Keratinocyte (primary cell): ENCODE results near the gene SPOCK1. TPM values are rescaled to one million over a fixed set of nuclear protein-coding genes. Genes with fewer than 3 reads are reported as not detected.

Experiments used
- DNase-seq: peaks from one replicate; pipeline ENCODE4 v3.0.0-alpha.2; 2011; ENCODE audit warnings: low read depth, missing footprints, low spot score
- FAIRE-seq: peaks from 2 replicates; lab custom pipeline; 2011; peaks lifted over from hg19 to GRCh38; lab: Jason Lieb, UNC
- H2AFZ ChIP-seq: 2 replicates; pipeline ENCODE4 v1.6.0; 2012; ENCODE audit warnings: low read length, control low read depth, inconsistent platforms; ENCODE audit not compliant: control insufficient read depth
- H3K27ac ChIP-seq: 2 replicates; pipeline ENCODE4 v1.5.1; 2011; ENCODE audit warnings: low read length; ENCODE audit not compliant: control insufficient read depth, insufficient read depth
- H3K27me3 ChIP-seq: 3 replicates; pipeline ENCODE4 v1.6.0; 2011; ENCODE audit warnings: low read length; ENCODE audit not compliant: control insufficient read depth, insufficient read depth; ENCODE audit errors: extremely low read depth
- H3K36me3 ChIP-seq, 2 experiments: 2 replicates in 1 of 2; 3 replicates in 1 of 2; pipeline ENCODE4 v1.5.1; 2011; ENCODE audit warnings: low read length in 2 of 2, mild to moderate bottlenecking in 1 of 2; ENCODE audit not compliant: control insufficient read depth in 2 of 2, insufficient read depth in 2 of 2; ENCODE audit errors: extremely low read depth in 1 of 2
- H3K4me1 ChIP-seq: 3 replicates; pipeline ENCODE4 v1.5.1; 2011; ENCODE audit warnings: low read length; ENCODE audit not compliant: control insufficient read depth, insufficient read depth; ENCODE audit errors: extremely low read depth
- H3K4me2 ChIP-seq: 3 replicates; pipeline ENCODE4 v1.6.0; 2011; ENCODE audit warnings: low read depth, low read length; ENCODE audit not compliant: control insufficient read depth, insufficient read depth; ENCODE audit errors: extremely low read depth
- H3K4me3 ChIP-seq, 3 experiments: fragments of 200-600 bp in 1 of 3; sonication (generic) in 1 of 3; 2 replicates in 2 of 3; 3 replicates in 1 of 3; pipeline ENCODE4 v1.5.1; 2011 to 2016; ENCODE audit warnings: low read length in 3 of 3, mild to moderate bottlenecking in 3 of 3, control low read depth in 2 of 3, inconsistent platforms in 1 of 3, low read depth in 1 of 3, mixed read lengths in 1 of 3, mixed run types in 1 of 3, moderate library complexity in 1 of 3; ENCODE audit not compliant: control insufficient read depth in 2 of 3, insufficient read depth in 2 of 3; ENCODE audit errors: extremely low read depth in 1 of 3
- H3K79me2 ChIP-seq: 2 replicates; pipeline ENCODE4 v1.6.0; 2012; ENCODE audit warnings: low read length; ENCODE audit not compliant: control insufficient read depth, insufficient read depth
- H3K9ac ChIP-seq: 3 replicates; pipeline ENCODE4 v1.6.0; 2011; ENCODE audit warnings: low read length; ENCODE audit not compliant: control insufficient read depth, insufficient read depth; ENCODE audit errors: extremely low read depth
- H3K9me1 ChIP-seq: 3 replicates; pipeline ENCODE4 v1.6.0; 2011; ENCODE audit warnings: low read length; ENCODE audit not compliant: control insufficient read depth, insufficient read depth; ENCODE audit errors: extremely low read depth
- H3K9me3 ChIP-seq: 2 replicates; pipeline ENCODE4 v1.5.1; 2012; ENCODE audit warnings: low read depth, low read length; ENCODE audit not compliant: control insufficient read depth
- H4K20me1 ChIP-seq: 3 replicates; pipeline ENCODE4 v1.6.0; 2011; ENCODE audit warnings: low read length; ENCODE audit not compliant: control insufficient read depth, insufficient read depth; ENCODE audit errors: extremely low read depth
- CTCF ChIP-seq, 3 experiments: IDR thresholded peaks in 1 of 3; conservative IDR thresholded peaks in 1 of 3; optimal IDR thresholded peaks in 1 of 3; 2 replicates in 2 of 3; 3 replicates in 1 of 3; pipeline versions ENCODE3 to v1.5.1; 2011; ENCODE audit warnings: low read length in 3 of 3, mild to moderate bottlenecking in 3 of 3, moderate library complexity in 2 of 3, control low read depth in 1 of 3, inconsistent platforms in 1 of 3; ENCODE audit not compliant: insufficient read depth in 2 of 3; ENCODE audit errors: extremely low read depth in 1 of 3
- EZH2 ChIP-seq: IDR thresholded peaks from one replicate; pipeline ENCODE4 v1.6.1; 2012; ENCODE audit warnings: inconsistent platforms, mild to moderate bottlenecking, low read length, moderate library complexity
- dilution Hi-C: fragments of 300-500 bp; cut with MboI; formaldehyde crosslinking; loops from one replicate; pipeline ENCODE4 v1.7.0; 2020; ENCODE audit warnings: low sequenced_read_pairs; ENCODE audit not compliant: extremely low pct_ligation_motif_present
- polyA plus RNA-seq, 5 experiments: library from polyadenylated mRNA; depleted of rRNA in 3 of 5; stranded (reverse) in 3 of 5; stranded (forward) in 1 of 5; unstranded in 1 of 5; fragments of >200 nt; gene quantifications; 1 replicate in 1 of 5; 2 replicates in 3 of 5; 3 replicates in 1 of 5; pipeline versions ENCODE4 v1.2.1 to v1.2.3, GENCODE V29; 2011 to 2012; ENCODE audit warnings: missing spikeins in 2 of 5, low read depth in 1 of 5, low replicate concordance in 1 of 5

The SPOCK1 gene
- polyA plus RNA-seq, 1 donor (not counting 4 experiments of a cell fraction or from before 2014, with no cell fraction given): 5.5 TPM

GRCh38 chr5:137032929-137033328 lies 466.2 kb downstream of the SPOCK1 start:
- Histone ChIP-seq H3K27me3 (no peaks in the 10 kb centered on the region), H3K4me2 (no peak overlapping the region), H3K4me3 (no peak overlapping the region), H2AFZ (no peak overlapping the region), H3K4me1 (no peaks in the 10 kb centered on the region), H4K20me1 (no peaks in the 10 kb centered on the region), H3K79me2 (no peaks in the 10 kb centered on the region), H3K9me1 (no peaks in the 10 kb centered on the region), H3K27ac (no peak overlapping the region), H3K9me3 (no peaks in the 10 kb centered on the region), H3K36me3 (no peaks in the 10 kb centered on the region), H3K9ac (no peak overlapping the region)
- no peak for FAIRE-seq
- dilution Hi-C loops: no loop called here
- DNase-seq: no peak
- no peak for TF ChIP-seq CTCF (optimal IDR thresholded peaks at IDR 0.05 in 1 of 3, IDR thresholded peaks at IDR 0.05 in 1 of 3, conservative IDR thresholded peaks at IDR 0.05 in 1 of 3; ENCODE audit: extremely low read depth in 1 of 3, insufficient read depth in 2 of 3, low read length in 3 of 3)
- no peak for TF ChIP-seq EZH2

GRCh38 chr5:137027758-137028157 lies 471.4 kb downstream of the SPOCK1 start:
- Histone ChIP-seq H3K27me3 (no peaks in the 10 kb centered on the region), H3K27ac (no peak overlapping the region), H3K9me3 (no peaks in the 10 kb centered on the region), H3K9ac (no peak overlapping the region), H3K4me1 (no peaks in the 10 kb centered on the region), H3K9me1 (no peaks in the 10 kb centered on the region), H3K4me2 (no peak overlapping the region), H3K4me3 (no peak overlapping the region), H2AFZ (no peak overlapping the region), H3K36me3 (no peaks in the 10 kb centered on the region), H4K20me1 (no peaks in the 10 kb centered on the region), H3K79me2 (no peaks in the 10 kb centered on the region)
- DNase-seq (no peak), FAIRE-seq (no peak)
- dilution Hi-C loops: no loop called here
- TF ChIP-seq CTCF (optimal IDR thresholded peaks at IDR 0.05 in 1 of 3, IDR thresholded peaks at IDR 0.05 in 1 of 3, conservative IDR thresholded peaks at IDR 0.05 in 1 of 3; ENCODE audit: extremely low read depth in 1 of 3, insufficient read depth in 2 of 3, low read length in 3 of 3) (no peak), EZH2 (no peak)
